SK-N-SH (cell line): ENCODE data around the gene PTPN12. TPM values are rescaled to one million over a fixed set of nuclear protein-coding genes. Genes with fewer than 3 reads are reported as not detected.
A peak's percentile ranks its signal among the peaks of the same experiment; 100 is the strongest.

Experiments
- CTCF ChIA-PET: fragments of 300-600, 350-600 bp; formaldehyde crosslinking; extraction: SDS; loops from one replicate; lab custom pipeline; 2021; lab: Yijun Ruan, JAX
- POLR2A ChIA-PET: fragments of 350-600 bp; sonication (Branson Sonifier 250); formaldehyde crosslinking; extraction: SDS; loops from one replicate; lab custom pipeline; 2020; ENCODE audit warnings: antibody characterized with exemption, inconsistent platforms; lab: Yijun Ruan, JAX
- DNase-seq: peaks from one replicate; pipeline ENCODE4 v3.0.0; 2012
- H2AFZ ChIP-seq: fragments of 200-600 bp; sonication (generic); 2 replicates; pipeline ENCODE4 v1.8.1; 2016; ENCODE audit warnings: antibody characterized with exemption, mild to moderate bottlenecking, low read depth
- H3F3A ChIP-seq: fragments of 200-600 bp; sonication (generic); replicated peaks from 2 replicates; pipeline ENCODE3; 2016; ENCODE audit warnings: antibody characterized with exemption, mild to moderate bottlenecking; ENCODE audit not compliant: insufficient read depth
- H3K27ac ChIP-seq, 2 experiments: fragments of 200-500 bp in 1 of 2; fragments of 200-600 bp in 1 of 2; sonication (Bioruptor generic) in 1 of 2; sonication (generic), shearing (Covaris generic) in 1 of 2; 2 replicates each; pipeline versions ENCODE4 v1.5.1 to v1.6.1; 2014 to 2016; ENCODE audit warnings: low read depth in 2 of 2, inconsistent platforms in 1 of 2, low read length in 1 of 2, mild to moderate bottlenecking in 1 of 2, mixed read lengths in 1 of 2
- H3K27me3 ChIP-seq: fragments of 200-600 bp; sonication (generic), shearing (Covaris generic); 2 replicates; pipeline ENCODE4 v1.6.1; 2016; ENCODE audit warnings: mixed run types; ENCODE audit not compliant: insufficient read depth
- H3K36me3 ChIP-seq, 2 experiments: fragments of 200-500 bp in 1 of 2; fragments of 200-600 bp in 1 of 2; sonication (Bioruptor generic) in 1 of 2; sonication (generic) in 1 of 2; replicated peaks in 1 of 2; 2 replicates each; pipeline versions ENCODE3 to v1.5.1; 2014 to 2016; ENCODE audit warnings: low read length in 1 of 2, mild to moderate bottlenecking in 1 of 2; ENCODE audit not compliant: insufficient read depth in 2 of 2, control insufficient read depth in 1 of 2
- H3K4me1 ChIP-seq, 2 experiments: fragments of 200-500 bp in 1 of 2; fragments of 200-600 bp in 1 of 2; sonication (Bioruptor generic) in 1 of 2; sonication (generic), shearing (Covaris generic) in 1 of 2; 2 replicates each; pipeline versions ENCODE4 v1.5.1 to v1.6.1; 2014 to 2016; ENCODE audit warnings: low read depth in 1 of 2, low read length in 1 of 2, mixed run types in 1 of 2; ENCODE audit not compliant: insufficient read depth in 2 of 2, control insufficient read depth in 1 of 2
- H3K4me2 ChIP-seq: fragments of 200-600 bp; sonication (generic), shearing (Covaris generic); 2 replicates; pipeline ENCODE4 v1.6.1; 2017; ENCODE audit warnings: mixed run types
- H3K4me3 ChIP-seq, 2 experiments: fragments of 200-500 bp in 1 of 2; fragments of 200-600 bp in 1 of 2; sonication (Bioruptor generic) in 1 of 2; sonication (generic), shearing (Covaris generic) in 1 of 2; 2 replicates each; pipeline versions ENCODE4 v1.5.1 to v1.8.1; 2014 to 2016; ENCODE audit warnings: low read depth in 2 of 2, inconsistent platforms in 1 of 2, low read length in 1 of 2, mild to moderate bottlenecking in 1 of 2, mixed read lengths in 1 of 2, moderate library complexity in 1 of 2
- H3K79me2 ChIP-seq: fragments of 200-600 bp; sonication (generic); 2 replicates; pipeline ENCODE4 v1.8.1; 2017; ENCODE audit warnings: mild to moderate bottlenecking; ENCODE audit not compliant: insufficient read depth
- H3K9ac ChIP-seq: fragments of 200-600 bp; sonication (generic); 2 replicates; pipeline ENCODE4 v1.6.1; 2017; ENCODE audit warnings: mixed run types
- H3K9me2 ChIP-seq: fragments of 200-600 bp; sonication (generic); 2 replicates; pipeline ENCODE4 v1.6.1; 2017; ENCODE audit warnings: mixed run types
- H3K9me3 ChIP-seq: fragments of 200-600 bp; sonication (generic); 2 replicates; pipeline ENCODE4 v1.6.1; 2017; ENCODE audit warnings: mixed run types, mild to moderate bottlenecking, moderate library complexity
- H4K20me1 ChIP-seq: fragments of 200-600 bp; sonication (generic); 2 replicates; pipeline ENCODE4 v1.6.1; 2017; ENCODE audit warnings: mild to moderate bottlenecking, mixed run types; ENCODE audit not compliant: insufficient read depth
- ELF1 ChIP-seq: IDR thresholded peaks from 2 replicates; pipeline ENCODE4 v1.4.0; 2012
- EP300 ChIP-seq, 2 experiments: IDR thresholded peaks; 2 replicates each; pipeline versions ENCODE4 v1.4.0 to v1.6.1; 2012; ENCODE audit warnings: borderline replicate concordance in 1 of 2, low read depth in 1 of 2, low read length in 1 of 2
- FOSL2 ChIP-seq: IDR thresholded peaks from 2 replicates; pipeline ENCODE4 v1.4.0; 2012; ENCODE audit warnings: low read depth, mild to moderate bottlenecking, moderate library complexity, borderline replicate concordance
- GABPA ChIP-seq: IDR thresholded peaks from 2 replicates; pipeline ENCODE4 v1.4.0; 2012; ENCODE audit warnings: low read depth, mild to moderate bottlenecking
- JUND ChIP-seq: IDR thresholded peaks from 2 replicates; pipeline ENCODE4 v1.4.0; 2012
- MAX ChIP-seq: IDR thresholded peaks from 2 replicates; pipeline ENCODE4 v1.4.0; 2012; ENCODE audit warnings: low read depth
- MEF2A ChIP-seq: IDR thresholded peaks from 2 replicates; pipeline ENCODE4 v1.4.0; 2012; ENCODE audit warnings: low read depth, borderline replicate concordance
- NFIC ChIP-seq: IDR thresholded peaks from 2 replicates; pipeline ENCODE4 v1.4.0; 2012; ENCODE audit warnings: borderline replicate concordance
- POLR2AphosphoS5 ChIP-seq: IDR thresholded peaks from 2 replicates; pipeline ENCODE4 v1.6.1; 2012; ENCODE audit warnings: low read depth, low read length
- RCOR1 ChIP-seq: fragments of 150-350 bp; IDR thresholded peaks from 2 replicates; pipeline ENCODE4 v1.6.1; 2017; ENCODE audit warnings: antibody characterized with exemption, low read length
- REST ChIP-seq: IDR thresholded peaks from 2 replicates; pipeline ENCODE4 v1.6.1; 2012; ENCODE audit warnings: mild to moderate bottlenecking, low read depth, low read length, moderate library complexity
- RFX5 ChIP-seq: IDR thresholded peaks from 2 replicates; pipeline ENCODE4 v1.6.1; 2012; ENCODE audit warnings: mild to moderate bottlenecking, improper control_type of control experiment, low read length
- SMC3 ChIP-seq: IDR thresholded peaks from 2 replicates; pipeline ENCODE4 v1.6.1; 2012; ENCODE audit warnings: low read depth, low read length, improper control_type of control experiment
- TAF1 ChIP-seq: IDR thresholded peaks from 2 replicates; pipeline ENCODE4 v1.6.1; 2012; ENCODE audit warnings: low read depth, mild to moderate bottlenecking, low read length, moderate library complexity, borderline replicate concordance
- TCF12 ChIP-seq: IDR thresholded peaks from 2 replicates; pipeline ENCODE4 v1.4.0; 2012
- TEAD4 ChIP-seq: IDR thresholded peaks from 2 replicates; pipeline ENCODE4 v1.4.0; 2012; ENCODE audit warnings: mild to moderate bottlenecking, borderline replicate concordance; ENCODE audit not compliant: insufficient read depth
- USF1 ChIP-seq: IDR thresholded peaks from 2 replicates; pipeline ENCODE4 v1.4.0; 2012; ENCODE audit warnings: low read depth, borderline replicate concordance
- WGBS: methylation state at CpG from one replicate; pipeline ENCODE4 v1.1.6; 2017; ENCODE audit warnings: low lambda C conversion rate; 5-methylcytosine and 5-hydroxymethylcytosine counted together
- polyA plus RNA-seq, 3 experiments: library from polyadenylated mRNA; depleted of rRNA; stranded (reverse); fragments of >200 nt; gene quantifications; 2 replicates each; pipeline ENCODE4 v1.2.3, GENCODE V29; 2012

PTPN12 gene
- polyA plus RNA-seq, 1 of the 3 experiments (the other 2 are of a cell fraction): 23.3 TPM

GRCh38 chr7:77648742-77649338 lies 111.7 kb downstream of the PTPN12 start:
- Histone ChIP-seq H4K20me1 (no peaks in the 10 kb centered on the region), H3K27ac (no peak overlapping the region; a peak in 1 of 4 replicates), H3K4me1 (peaks cover 0 to 7% of the 10 kb centered on the region in 2 experiments; a peak in 1 of 4 replicates), H3K36me3 (peaks cover 7 to 50% of the 10 kb centered on the region in 2 experiments), H2AFZ (no peak overlapping the region), H3K79me2 (peaks cover 3% of the 10 kb centered on the region; the same call in 1 of the 2 replicates), H3K9ac (no peak overlapping the region), H3F3A (peaks cover 35% of the 10 kb centered on the region), H3K9me2 (no peaks in the 10 kb centered on the region), H3K4me3 (no peak overlapping the region)
- CTCF ChIA-PET: interaction anchor here (0.6 to 15.2 kb wide), 7 partner anchors 11 to 340 kb away, joined by 3 to 392 read pairs (median 4); no protein-coding TSS in a partner anchor
- no peak for DNase-seq
- POLR2A ChIA-PET: interaction anchor here (0.7 kb wide), 1 partner anchor 263 kb away, joined by 4 read pairs; no protein-coding TSS in a partner anchor
- TF ChIP-seq EP300 (IDR thresholded peaks at IDR 0.05; ENCODE audit: borderline replicate concordance in 1 of 2, low read depth in 1 of 2, low read length in 1 of 2): no peak
- TF ChIP-seq MEF2A: no peak
- TF ChIP-seq, all 33 proteins: peak for 0
- Histone ChIP-seq H3K27me3 (no peaks in the 10 kb centered on the region), H3K4me2 (no peak overlapping the region), H3K9me3 (no peaks in the 10 kb centered on the region)
- 95% methylated on average over 6 of the region's 6 CpGs for WGBS

GRCh38 chr7:77649716-77650349 lies 112.7 kb downstream of the PTPN12 start:
- TF ChIP-seq POLR2AphosphoS5 (peak; percentile 47; the same call in 1 of the 2 replicates), TCF12 (peak; percentile 52; the same call in 1 of the 2 replicates), RCOR1 (no peak), TEAD4 (0 out of 2 replicates have a peak, but pooled peaks have one; percentile 74), ELF1 (no peak), REST (no peak), FOSL2 (peak; percentile 61), MAX (0 out of 2 replicates have a peak, but pooled peaks have one; percentile 18), NFIC (peak; percentile 39; the same call in 1 of the 2 replicates), SMC3 (no peak), MEF2A (no peak), GABPA (no peak), RFX5 (no peak), USF1 (0 out of 2 replicates have a peak, but pooled peaks have one; percentile 18), TAF1 (no peak), JUND (peak; percentile 51; the same call in 1 of the 2 replicates), EP300 (IDR thresholded peaks at IDR 0.05; ENCODE audit: borderline replicate concordance in 1 of 2, low read depth in 1 of 2, low read length in 1 of 2) (peak in 1 of 2 experiments; percentile 54; a peak in 1 of 4 replicates)
- no peak for DNase-seq

More at GRCh38 chr7:77649716-77650349, 112.7 kb downstream of the PTPN12 start:
- Histone ChIP-seq H3K4me2 (peak overlapping the region; percentile 9; the same call in 1 of the 2 replicates), H4K20me1 (no peaks in the 10 kb centered on the region), H3K36me3 (peaks cover 3 to 47% of the 10 kb centered on the region in 2 experiments), H2AFZ (no peak overlapping the region), H3K4me1 (peaks cover 0 to 7% of the 10 kb centered on the region in 2 experiments; a peak in 1 of 4 replicates), H3K9ac (no peak overlapping the region), H3K27me3 (no peaks in the 10 kb centered on the region), H3F3A (peaks cover 35% of the 10 kb centered on the region), H3K4me3 (no peak overlapping the region), H3K9me3 (no peaks in the 10 kb centered on the region), H3K9me2 (no peaks in the 10 kb centered on the region), H3K79me2 (peaks cover 3% of the 10 kb centered on the region; the same call in 1 of the 2 replicates), H3K27ac (peak overlapping the region in 1 of 2 experiments; percentile 36; a peak in 2 of 4 replicates)
- WGBS: 53% methylated on average over 4 of the region's 4 CpGs
- CTCF ChIA-PET: interaction anchor here (0.6 to 15.2 kb wide), 11 partner anchors 10 to 252 kb away, joined by 3 to 392 read pairs (median 15); partner anchors contain the start of gene RSBN1L
- POLR2A ChIA-PET: interaction anchor here (0.7 kb wide), 1 partner anchor 264 kb away, joined by 4 read pairs; no protein-coding TSS in a partner anchor
